Neural cell (in vitro differentiated cells): ENCODE results near the gene IGSF21.

Source experiments
- EZH2 ChIP-seq: fragments of 200-600, 300-800 bp; shearing (Covaris generic), sonication (generic); IDR thresholded peaks from 2 replicates; pipeline ENCODE4 v1.6.1; 2014; ENCODE audit warnings: antibody characterized with exemption, low read length, borderline replicate concordance, mild to moderate bottlenecking; ENCODE audit not compliant: insufficient read depth, poor library complexity, severe bottlenecking
- RAD21 ChIP-seq: fragments of 450-650 bp; conservative IDR thresholded peaks from 2 replicates; pipeline ENCODE4 v1.6.1; 2014; ENCODE audit warnings: antibody characterized with exemption, mild to moderate bottlenecking, moderate library complexity
- TAF1 ChIP-seq: IDR thresholded peaks from 2 replicates; pipeline ENCODE4 v1.6.1; 2012; ENCODE audit warnings: low read depth
- TF ChIP-seq, protein P1 (sequence below): fragments of 450-650 bp; IDR thresholded peaks from 2 replicates; pipeline ENCODE4 v1.5.1; 2014; ENCODE audit warnings: antibody characterized with exemption, mild to moderate bottlenecking, moderate library complexity; ENCODE audit not compliant: poor library complexity, severe bottlenecking

DNA sequence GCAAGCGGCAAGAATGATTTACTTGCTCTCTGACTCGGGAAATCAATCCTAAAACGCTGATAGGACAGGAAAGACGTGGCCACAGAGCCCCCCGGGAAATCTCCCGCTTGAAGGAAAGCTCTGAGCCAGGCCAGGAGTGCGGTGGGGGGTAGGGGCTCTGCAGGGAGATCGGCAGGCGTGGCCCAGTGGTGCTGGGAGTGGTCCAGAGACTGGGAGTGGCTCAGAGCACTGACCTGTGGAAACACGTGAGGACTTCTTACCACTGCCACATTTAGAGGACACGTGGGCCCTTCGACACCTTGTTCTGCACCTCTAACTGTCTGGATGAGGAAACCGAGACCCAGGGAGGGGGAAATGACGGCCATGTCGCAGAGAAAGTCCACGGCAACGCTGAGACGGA, 243.1 kb downstream of the IGSF21 start:
- TF ChIP-seq TAF1 = no peak
- TF ChIP-seq, protein P1, sequence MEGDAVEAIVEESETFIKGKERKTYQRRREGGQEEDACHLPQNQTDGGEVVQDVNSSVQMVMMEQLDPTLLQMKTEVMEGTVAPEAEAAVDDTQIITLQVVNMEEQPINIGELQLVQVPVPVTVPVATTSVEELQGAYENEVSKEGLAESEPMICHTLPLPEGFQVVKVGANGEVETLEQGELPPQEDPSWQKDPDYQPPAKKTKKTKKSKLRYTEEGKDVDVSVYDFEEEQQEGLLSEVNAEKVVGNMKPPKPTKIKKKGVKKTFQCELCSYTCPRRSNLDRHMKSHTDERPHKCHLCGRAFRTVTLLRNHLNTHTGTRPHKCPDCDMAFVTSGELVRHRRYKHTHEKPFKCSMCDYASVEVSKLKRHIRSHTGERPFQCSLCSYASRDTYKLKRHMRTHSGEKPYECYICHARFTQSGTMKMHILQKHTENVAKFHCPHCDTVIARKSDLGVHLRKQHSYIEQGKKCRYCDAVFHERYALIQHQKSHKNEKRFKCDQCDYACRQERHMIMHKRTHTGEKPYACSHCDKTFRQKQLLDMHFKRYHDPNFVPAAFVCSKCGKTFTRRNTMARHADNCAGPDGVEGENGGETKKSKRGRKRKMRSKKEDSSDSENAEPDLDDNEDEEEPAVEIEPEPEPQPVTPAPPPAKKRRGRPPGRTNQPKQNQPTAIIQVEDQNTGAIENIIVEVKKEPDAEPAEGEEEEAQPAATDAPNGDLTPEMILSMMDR = no peak
- no peak for TF ChIP-seq RAD21
- TF ChIP-seq EZH2 = no peak
